SK-N-SH (cell line): Measurements from ENCODE around the gene ARRDC3.

Experiments used
- EZH2phosphoT487 ChIP-seq: fragments of 200-600 bp; sonication (generic); IDR thresholded peaks from 2 replicates; pipeline ENCODE4 v1.6.1; 2017; ENCODE audit warnings: low read depth, mixed run types, mild to moderate bottlenecking, antibody characterized with exemption, moderate library complexity, borderline replicate concordance
- TEAD4 ChIP-seq: IDR thresholded peaks from 2 replicates; pipeline ENCODE4 v1.4.0; 2012; ENCODE audit warnings: mild to moderate bottlenecking, borderline replicate concordance; ENCODE audit not compliant: insufficient read depth
- USF2 ChIP-seq: fragments of 150-350 bp; IDR thresholded peaks from 2 replicates; pipeline ENCODE4 v1.6.1; 2017; ENCODE audit warnings: antibody characterized with exemption, low read length, low read depth, borderline replicate concordance

- TF ChIP-seq TEAD4 (no peak), EZH2phosphoT487 (no peak), USF2 (no peak)
Observed at GRCh38 chr5:91357012-91357634, 26.0 kb downstream of the ARRDC3 start.
